Measurements from ENCODE around the gene ZIC2.
A peak's percentile ranks its signal among the peaks of the same experiment; 100 is the strongest.

Gene ZIC2

DNA sequence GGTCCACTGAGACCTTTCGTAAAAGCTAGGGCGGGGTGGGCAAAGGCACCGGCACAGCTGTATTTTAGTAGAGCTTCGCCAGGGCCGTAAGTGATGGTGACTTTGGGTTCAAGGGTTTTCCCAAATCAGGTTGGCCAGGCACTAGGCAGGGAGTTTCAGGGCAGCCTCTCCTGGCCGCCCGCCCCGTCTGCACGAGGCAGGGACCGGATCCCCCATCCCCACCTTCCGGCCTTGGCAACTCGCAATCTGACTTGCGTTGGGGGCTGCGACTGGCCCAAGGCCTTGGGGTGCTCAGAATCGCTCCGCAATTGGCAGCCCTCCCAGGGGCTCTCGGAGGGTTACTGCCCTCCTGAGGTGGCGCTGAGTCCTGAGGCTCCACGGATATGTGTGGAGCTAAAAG, 6.0 kb upstream of the ZIC2 start:
- peaks cover 82% of the 10 kb centered on the region for H3K27me3 Mint-ChIP-seq
- H3K27ac Mint-ChIP-seq, result no peak overlapping the region
- ATAC-seq, result no peak
- H3K9me3 Mint-ChIP-seq, result peaks cover 36% of the 10 kb centered on the region
- peaks cover 8% of the 10 kb centered on the region for H3K36me3 Mint-ChIP-seq (ENCODE audit: low read depth)
- H3K4me1 Mint-ChIP-seq, result peaks cover 8% of the 10 kb centered on the region
- no peak overlapping the region for H3K4me3 Mint-ChIP-seq
- DNase-seq, result no peak

GRCh38 chr13:99976575-99976974, 5.0 kb upstream of the ZIC2 start:
- H3K4me3 Mint-ChIP-seq, result no peak overlapping the region
- peaks cover 36% of the 10 kb centered on the region for H3K9me3 Mint-ChIP-seq
- H3K27me3 Mint-ChIP-seq, result peaks cover 80% of the 10 kb centered on the region
- DNase-seq (no peak), ATAC-seq (no peak)
- no peak overlapping the region for H3K27ac Mint-ChIP-seq
- H3K36me3 Mint-ChIP-seq (ENCODE audit: low read depth), result peaks cover 8% of the 10 kb centered on the region
- peaks cover 6% of the 10 kb centered on the region for H3K4me1 Mint-ChIP-seq

DNA sequence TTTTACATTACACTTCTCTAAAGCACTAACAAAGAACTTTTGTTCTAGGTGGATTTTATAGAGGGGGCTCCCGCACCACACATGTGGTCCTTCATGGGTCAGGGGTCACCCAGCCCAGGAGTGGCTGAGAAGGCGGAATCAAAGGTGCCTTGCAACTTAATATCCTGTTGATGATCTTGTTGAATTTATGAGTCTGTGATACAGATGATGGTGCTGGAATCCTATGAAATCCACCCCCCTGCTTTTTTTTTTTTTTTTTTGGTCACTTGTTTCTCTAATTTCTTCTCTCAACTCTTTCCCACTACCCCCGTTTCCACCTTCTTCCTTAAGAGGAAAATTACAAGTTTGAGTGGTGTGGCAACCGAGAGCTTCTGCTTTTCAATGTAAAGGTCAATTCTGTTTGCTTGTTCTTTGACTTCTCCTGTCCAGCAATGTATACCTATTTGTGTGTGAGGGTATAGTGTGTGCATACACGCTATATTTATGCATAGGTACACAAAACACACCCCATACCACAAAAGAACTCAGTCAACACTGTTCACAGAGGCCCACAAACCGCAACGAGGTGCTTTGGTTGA, 4.2 kb upstream of the ZIC2 start:
- ATAC-seq, result no peak
- Mint-ChIP-seq H3K4me1 (peaks cover 2% of the 10 kb centered on the region), H3K27ac (no peak overlapping the region), H3K4me3 (no peak overlapping the region), H3K9me3 (peaks cover 32% of the 10 kb centered on the region), H3K27me3 (peaks cover 72% of the 10 kb centered on the region), H3K36me3 (ENCODE audit: low read depth) (peaks cover 4% of the 10 kb centered on the region)
- DNase-seq, result no peak

GRCh38 chr13:99977912-99978798, 3.4 kb upstream of the ZIC2 start:
- no peak overlapping the region for H3K27ac Mint-ChIP-seq
- peaks cover 4% of the 10 kb centered on the region for H3K36me3 Mint-ChIP-seq (ENCODE audit: low read depth)
- H3K27me3 Mint-ChIP-seq, result peaks cover 71% of the 10 kb centered on the region
- peaks cover 7% of the 10 kb centered on the region for H3K4me1 Mint-ChIP-seq
- DNase-seq (no peak), ATAC-seq (no peak)
- H3K4me3 Mint-ChIP-seq, result no peak overlapping the region
- peaks cover 27% of the 10 kb centered on the region for H3K9me3 Mint-ChIP-seq

DNA sequence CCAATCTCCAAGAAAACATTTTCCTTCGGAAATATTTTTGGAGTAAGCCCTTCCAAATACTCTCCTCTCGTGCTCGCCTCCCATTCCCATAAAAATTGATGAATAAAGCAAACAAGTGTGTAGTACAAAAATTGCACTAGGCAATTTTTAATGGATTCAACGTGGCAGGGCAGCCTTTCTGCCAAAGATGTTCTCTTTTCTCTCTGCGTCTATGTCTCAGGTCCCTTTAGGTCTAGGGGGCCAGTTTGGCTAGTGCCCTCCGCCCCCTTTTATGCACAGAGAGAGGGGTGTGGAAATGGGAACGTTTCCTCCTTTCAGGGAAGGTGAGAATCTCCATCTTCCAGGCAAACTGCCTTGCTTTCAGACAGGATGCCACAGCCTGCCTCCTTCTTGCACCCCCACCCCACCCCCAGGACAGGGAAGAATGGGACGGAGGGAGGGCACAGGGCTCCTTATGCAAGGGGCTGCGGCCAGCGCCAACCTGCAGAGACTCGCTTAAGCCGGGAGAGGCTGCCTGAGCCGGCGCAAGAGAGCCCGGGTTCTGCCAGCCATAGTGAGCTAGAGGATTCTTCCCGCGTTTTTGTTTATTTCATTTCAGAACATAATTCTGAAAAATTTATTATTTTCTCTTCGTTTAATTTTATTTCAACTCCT, 2.7 kb upstream of the ZIC2 start:
- Mint-ChIP-seq H3K36me3 (ENCODE audit: low read depth) (peaks cover 3% of the 10 kb centered on the region), H3K27me3 (peaks cover 71% of the 10 kb centered on the region), H3K4me1 (peaks cover 13% of the 10 kb centered on the region), H3K4me3 (no peak overlapping the region), H3K27ac (no peak overlapping the region), H3K9me3 (peaks cover 20% of the 10 kb centered on the region)
- ATAC-seq (no peak), DNase-seq (no peak)

- no peak overlapping the region for H3K27ac Mint-ChIP-seq
- peaks cover 18% of the 10 kb centered on the region for H3K4me1 Mint-ChIP-seq
- no peak overlapping the region for H3K4me3 Mint-ChIP-seq
- peaks cover 70% of the 10 kb centered on the region for H3K27me3 Mint-ChIP-seq
- ATAC-seq (no peak), DNase-seq (no peak)
- peaks cover 10% of the 10 kb centered on the region for H3K36me3 Mint-ChIP-seq (ENCODE audit: low read depth)
- peaks cover 13% of the 10 kb centered on the region for H3K9me3 Mint-ChIP-seq
These were observed 2.0 kb upstream of the ZIC2 start for GRCh38 chr13:99979453-99980200.

GRCh38 chr13:99980201-99980823, 1.3 kb upstream of the ZIC2 start:
- Mint-ChIP-seq H3K27me3 (peaks cover 66% of the 10 kb centered on the region), H3K27ac (no peak overlapping the region), H3K4me1 (peaks cover 18% of the 10 kb centered on the region), H3K4me3 (no peak overlapping the region), H3K36me3 (ENCODE audit: low read depth) (peaks cover 10% of the 10 kb centered on the region), H3K9me3 (peaks cover 13% of the 10 kb centered on the region)
- DNase-seq, result peak; percentile 66
- peak; percentile 76 for ATAC-seq

DNA sequence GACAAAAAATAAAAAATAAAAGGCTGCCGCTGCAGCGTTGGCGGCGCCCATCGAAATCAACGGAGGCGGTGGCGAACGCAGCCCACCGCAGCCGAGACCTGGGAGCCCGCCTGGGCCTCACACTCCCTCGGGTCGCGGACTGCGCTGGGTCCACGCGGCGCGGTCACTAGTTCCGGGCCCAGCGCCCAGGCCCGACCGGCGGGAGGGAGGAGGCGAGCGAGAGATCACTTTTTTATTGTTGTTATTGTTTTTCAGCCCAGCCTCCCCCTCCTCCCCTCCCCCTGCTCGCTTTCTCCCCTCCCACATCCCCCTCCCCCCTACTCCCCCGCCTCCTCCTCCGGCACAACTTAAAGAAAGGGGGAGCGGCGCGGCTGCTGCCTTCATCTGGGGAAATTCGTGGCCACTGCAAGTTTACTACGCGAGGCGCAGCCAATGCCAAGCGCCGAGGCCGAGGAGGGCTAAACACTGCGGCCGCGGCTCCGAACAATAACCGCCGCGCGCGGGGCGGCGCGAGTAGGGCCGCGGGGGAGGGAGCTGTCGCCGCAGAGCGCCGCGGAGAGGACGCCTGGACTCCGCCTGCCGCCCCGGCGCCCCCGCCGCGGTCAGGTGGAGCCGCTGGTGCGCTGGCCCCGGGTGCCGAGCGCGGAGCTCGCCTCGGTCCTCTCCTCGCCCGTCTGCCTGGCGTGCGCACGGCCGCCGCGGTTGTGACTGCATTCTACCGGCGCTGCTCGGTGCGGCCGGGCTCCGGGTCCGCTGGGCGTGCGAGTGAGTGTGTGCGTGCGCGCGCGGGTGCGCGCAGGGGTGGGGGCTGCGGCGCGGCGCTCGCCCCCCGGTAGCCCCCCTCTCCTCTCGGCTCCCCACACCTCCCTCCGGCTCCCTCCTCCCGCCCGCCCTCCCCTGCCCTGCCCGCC, 505 bp upstream of the ZIC2 start:
- Mint-ChIP-seq H3K9me3 (peaks cover 10% of the 10 kb centered on the region), H3K27me3 (peaks cover 65% of the 10 kb centered on the region), H3K4me3 (peak overlapping the region; percentile 14), H3K4me1 (peaks cover 22% of the 10 kb centered on the region), H3K36me3 (ENCODE audit: low read depth) (peaks cover 11% of the 10 kb centered on the region), H3K27ac (no peak overlapping the region)
- ATAC-seq (peak; percentile 26), DNase-seq (no peak)

- DNase-seq (no peak), ATAC-seq (no peak)
- no peaks in the 10 kb centered on the region for H3K9me3 Mint-ChIP-seq
- H3K27me3 Mint-ChIP-seq, result peaks cover 65% of the 10 kb centered on the region
- H3K36me3 Mint-ChIP-seq (ENCODE audit: low read depth), result peaks cover 12% of the 10 kb centered on the region
- peaks cover 23% of the 10 kb centered on the region for H3K4me1 Mint-ChIP-seq
- H3K4me3 Mint-ChIP-seq, result no peak overlapping the region
- H3K27ac Mint-ChIP-seq, result no peak overlapping the region
These were observed 599 bp downstream of the ZIC2 start for GRCh38 chr13:99982036-99982730.

DNA sequence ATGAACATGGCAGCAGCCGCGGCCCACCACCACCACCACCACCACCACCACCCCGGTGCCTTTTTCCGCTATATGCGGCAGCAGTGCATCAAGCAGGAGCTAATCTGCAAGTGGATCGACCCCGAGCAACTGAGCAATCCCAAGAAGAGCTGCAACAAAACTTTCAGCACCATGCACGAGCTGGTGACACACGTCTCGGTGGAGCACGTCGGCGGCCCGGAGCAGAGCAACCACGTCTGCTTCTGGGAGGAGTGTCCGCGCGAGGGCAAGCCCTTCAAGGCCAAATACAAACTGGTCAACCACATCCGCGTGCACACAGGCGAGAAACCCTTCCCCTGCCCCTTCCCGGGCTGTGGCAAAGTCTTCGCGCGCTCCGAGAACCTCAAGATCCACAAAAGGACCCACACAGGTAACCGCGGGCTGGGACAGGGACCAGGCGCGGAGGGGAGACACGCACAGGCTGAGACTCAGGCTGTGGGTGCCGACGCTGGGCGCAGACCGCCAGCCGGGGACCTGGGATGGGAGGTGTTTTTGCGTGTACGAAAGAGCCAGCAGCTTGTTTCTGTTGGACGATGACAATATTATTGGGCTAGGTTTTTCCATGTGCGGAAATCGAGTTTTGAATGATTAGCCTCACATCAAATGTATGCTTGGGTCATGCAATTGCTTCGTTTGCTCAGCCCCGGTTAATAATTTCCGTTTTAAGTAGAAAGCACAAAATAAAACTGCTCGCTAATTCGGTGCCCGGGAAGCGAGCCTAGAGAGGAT, 1.3 kb downstream of the ZIC2 start:
- no peak for DNase-seq
- Mint-ChIP-seq H3K4me1 (peaks cover 23% of the 10 kb centered on the region), H3K4me3 (peak overlapping the region; percentile 26), H3K27me3 (peaks cover 65% of the 10 kb centered on the region), H3K27ac (peak overlapping the region; percentile 72), H3K36me3 (ENCODE audit: low read depth) (peaks cover 12% of the 10 kb centered on the region), H3K9me3 (no peaks in the 10 kb centered on the region)
- no peak for ATAC-seq

- DNase-seq (no peak), ATAC-seq (no peak)
- Mint-ChIP-seq H3K36me3 (ENCODE audit: low read depth) (peaks cover 12% of the 10 kb centered on the region), H3K4me3 (peak overlapping the region; percentile 26), H3K4me1 (peaks cover 25% of the 10 kb centered on the region), H3K27ac (peak overlapping the region; percentile 72), H3K9me3 (no peaks in the 10 kb centered on the region), H3K27me3 (peaks cover 65% of the 10 kb centered on the region)
These were observed 2.2 kb downstream of the ZIC2 start for GRCh38 chr13:99983499-99984401.
